GM18511 (cell line): ENCODE data around the gene CWC27.

ENCODE experiments used
- ATAC-seq: cut with Tn5 transposase; IDR thresholded peaks from one replicate; pipeline ENCODE4 v1.9.1; 2021; ENCODE audit warnings: mild to moderate bottlenecking, moderate library complexity; ENCODE audit not compliant: unreplicated experiment

The CWC27 gene

DNA sequence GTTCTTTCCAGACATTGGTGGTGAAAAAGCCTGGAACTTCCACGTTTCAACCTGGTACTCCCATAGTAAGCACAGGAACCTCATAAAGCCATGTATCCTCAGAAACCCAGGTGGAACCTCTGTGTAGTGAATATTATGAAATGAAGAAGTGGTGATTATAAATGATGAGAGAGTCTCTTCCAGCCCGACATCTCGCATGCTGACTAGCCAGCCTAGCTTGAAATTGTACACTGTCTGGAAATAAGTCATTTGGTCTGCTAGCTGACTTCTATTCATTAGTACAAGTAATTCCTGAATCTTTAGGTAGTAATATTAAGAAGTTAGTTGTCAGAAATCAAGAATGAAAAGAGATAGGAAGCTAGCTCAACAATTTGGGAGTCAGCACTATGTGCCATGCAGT is 203.3 kb downstream of the CWC27 start:
- ATAC-seq: no peak

DNA sequence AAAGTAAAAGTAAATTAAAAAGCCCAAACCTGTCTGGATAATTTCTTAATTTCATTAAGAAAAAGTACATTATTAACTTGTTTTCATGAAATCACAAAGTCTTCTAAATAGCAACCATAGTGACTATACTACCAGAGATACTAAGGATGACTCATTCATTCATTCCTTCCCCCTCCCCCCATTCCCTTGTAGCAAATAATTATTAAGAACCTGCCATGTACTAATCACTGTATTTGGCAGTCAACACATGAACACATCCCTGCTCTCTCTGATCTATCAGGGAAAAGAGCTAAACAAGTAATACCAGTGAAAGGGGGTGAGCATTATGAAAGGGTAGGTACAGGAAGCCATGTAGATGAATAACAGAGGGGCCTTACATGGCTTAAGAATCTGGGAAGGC is 203.9 kb downstream of the CWC27 start:
- ATAC-seq: no peak

DNA sequence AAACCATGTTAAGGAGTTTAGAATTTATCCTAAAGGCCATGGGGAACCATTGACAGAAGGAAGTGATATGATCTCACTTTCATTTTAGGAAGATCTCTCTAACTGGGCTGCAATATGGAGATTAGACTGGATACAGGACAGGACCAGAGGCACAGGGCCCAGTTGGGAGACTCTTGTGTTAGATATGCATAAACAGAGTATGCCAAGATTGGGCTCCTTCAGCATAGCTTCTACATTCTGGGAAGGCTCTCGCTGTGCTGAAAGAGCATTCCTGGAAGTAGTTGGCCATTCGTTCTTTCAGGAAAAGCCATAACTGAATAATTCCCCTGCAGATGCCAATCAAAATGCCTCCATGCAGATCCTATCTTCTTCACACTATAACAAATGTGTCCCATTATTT is 204.5 kb downstream of the CWC27 start:
- ATAC-seq: no peak

DNA sequence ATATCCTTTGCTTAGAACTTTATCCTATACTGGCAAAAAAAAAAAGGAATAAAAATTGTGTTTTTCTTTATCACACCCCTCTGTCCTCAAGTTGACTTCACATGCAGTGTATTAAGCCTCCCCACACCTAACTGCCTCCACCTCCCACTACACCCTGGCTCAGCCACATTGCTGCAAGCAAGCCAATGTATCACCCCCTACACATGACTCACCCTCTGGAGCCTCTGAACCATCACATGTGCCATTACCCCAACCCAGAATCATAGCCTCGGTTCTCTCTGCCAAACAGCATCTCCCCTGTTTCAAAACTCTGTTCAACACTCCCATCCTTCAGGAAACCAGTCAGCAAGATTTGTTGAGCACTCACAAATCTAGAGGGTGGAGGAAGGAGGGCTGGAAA is 209.0 kb downstream of the CWC27 start:
- ATAC-seq: no peak

DNA sequence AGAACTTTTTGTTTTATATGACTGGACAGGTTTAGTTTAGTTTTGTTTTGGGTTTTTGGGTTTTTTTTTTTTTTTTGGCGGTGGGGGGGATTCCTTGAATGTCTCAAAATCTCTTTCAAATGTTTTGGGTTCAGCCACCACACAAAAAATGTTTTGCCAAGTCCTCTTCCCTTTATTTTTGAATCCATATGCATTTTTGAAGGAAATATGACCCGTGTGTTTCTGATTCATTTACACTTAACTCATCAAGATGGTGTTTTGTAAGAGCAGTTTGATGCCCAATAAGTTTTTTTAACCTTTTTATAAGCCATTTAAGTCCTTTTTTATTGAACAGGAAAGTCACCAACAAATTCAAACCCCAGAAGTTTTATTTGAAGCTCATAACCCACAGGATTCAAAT is 209.8 kb downstream of the CWC27 start:
- ATAC-seq: no peak

DNA sequence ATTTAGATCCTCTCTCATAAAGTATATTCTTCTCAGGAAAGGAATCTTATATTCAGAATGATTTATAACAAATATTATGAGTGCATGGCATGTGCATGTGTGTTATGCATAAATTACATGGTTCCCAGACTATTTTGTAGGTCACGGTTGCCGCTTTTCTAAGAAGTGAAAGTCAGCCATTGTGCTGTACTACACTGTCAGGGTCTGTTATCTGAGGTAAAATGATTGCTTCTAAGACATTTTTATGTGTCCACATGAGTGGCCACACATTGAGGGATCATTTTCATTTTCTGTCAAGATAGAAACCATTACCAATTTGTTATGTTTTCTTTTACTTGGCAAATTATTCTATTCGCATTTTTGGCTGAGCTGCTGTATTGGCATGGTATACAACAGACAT is 210.8 kb downstream of the CWC27 start:
- ATAC-seq: no peak

DNA sequence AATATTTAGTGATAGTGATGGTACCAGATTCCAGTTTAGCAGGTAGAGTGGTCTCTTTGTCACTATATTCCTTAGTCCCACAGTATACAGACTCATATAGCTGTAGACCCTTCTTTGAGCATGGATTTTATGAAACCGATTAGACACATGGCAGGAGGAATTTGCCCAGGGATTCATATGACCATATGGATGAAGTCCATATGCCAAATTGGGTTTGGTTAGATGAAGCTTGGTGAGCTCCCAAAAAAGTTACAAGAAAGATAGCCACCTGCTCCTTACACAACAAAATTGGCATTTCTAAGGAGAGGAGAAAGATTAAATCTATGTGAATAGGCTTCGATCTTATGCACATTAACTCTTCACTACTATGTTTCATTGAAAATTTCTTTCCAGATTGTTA is 211.4 kb downstream of the CWC27 start:
- ATAC-seq: no peak

DNA sequence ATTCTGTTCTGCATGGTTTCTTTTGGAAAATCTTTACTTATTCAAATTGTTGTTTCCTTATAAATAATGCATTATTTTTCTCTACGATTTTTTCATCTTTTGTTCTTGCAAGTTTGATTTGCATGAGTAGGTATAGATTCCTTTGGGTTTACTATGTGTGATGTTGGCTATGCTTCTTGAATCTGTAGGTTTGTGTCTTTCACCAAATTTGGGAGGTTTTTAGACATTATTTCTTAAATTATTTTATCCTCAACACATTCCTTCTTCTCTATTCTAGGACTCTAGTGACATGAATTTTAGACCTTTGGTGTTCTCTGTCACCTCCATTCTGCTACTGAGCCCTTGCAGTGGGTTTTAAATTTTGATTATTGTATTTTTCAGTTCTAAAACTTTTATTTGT is 219.0 kb downstream of the CWC27 start:
- no peak for ATAC-seq

DNA sequence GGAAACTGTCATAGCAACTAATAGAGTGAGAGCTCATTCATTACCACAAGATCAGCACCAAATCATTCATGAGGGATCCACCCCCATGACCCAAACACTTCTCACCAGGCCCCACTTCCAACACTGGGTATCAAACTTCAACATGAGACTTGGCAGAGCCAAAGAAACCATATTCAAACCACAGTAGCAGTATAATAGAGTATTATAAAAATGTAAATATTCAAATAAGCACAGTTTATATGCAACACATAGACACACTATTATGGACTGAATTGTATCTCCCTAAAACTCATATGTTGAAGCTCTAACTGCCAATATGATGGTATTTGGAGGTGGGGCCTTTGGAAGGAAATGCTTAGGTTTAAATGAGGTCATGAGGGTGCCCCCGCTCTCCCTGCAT is 240.5 kb downstream of the CWC27 start:
- ATAC-seq: no peak

DNA sequence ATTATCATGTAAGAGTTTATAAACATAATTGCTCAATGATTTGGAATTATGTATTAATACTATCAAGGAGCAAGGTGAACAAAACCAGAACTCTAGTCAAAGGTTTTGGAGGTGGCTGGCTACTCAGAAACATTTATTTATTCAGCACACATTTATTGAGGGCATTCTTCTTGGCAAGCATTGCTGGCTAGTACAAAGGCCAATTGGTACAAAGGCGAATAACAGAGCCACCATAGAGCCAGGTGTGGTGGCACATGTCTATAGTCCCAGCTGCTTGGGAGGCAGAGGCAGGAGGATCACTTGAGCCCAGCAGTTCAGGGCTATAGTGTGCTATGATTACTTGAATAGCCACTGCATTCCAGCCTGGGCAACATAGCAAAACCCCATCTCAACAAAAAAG is 242.1 kb downstream of the CWC27 start:
- ATAC-seq: no peak

DNA sequence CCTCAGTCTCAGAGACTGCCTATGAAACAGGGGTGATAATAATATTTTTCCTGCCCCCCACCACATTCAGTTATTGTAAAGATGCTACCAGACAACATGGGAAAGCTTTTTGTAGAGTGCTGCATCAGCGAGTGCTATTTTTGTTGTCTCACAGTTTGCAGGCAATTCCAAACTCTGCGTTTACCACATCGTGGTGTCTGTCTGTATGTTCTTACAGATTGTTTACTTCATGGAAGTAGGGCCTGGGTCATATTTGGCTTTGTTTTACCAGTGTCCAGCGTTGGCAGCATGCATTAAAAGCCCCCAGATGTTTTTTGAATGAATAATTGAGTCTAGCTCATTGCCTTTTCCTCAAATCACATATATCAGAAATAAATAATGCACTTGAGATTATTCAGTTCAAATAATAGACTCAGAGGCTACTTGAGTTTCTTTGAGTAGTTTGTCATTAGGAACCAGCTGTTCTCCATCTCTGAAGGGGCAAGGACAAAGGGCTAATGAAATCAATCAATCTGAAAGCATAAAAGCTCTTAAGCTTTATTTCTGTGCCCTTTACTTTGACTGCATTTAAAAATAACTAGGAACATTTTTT is 243.7 kb downstream of the CWC27 start:
- no peak for ATAC-seq

DNA sequence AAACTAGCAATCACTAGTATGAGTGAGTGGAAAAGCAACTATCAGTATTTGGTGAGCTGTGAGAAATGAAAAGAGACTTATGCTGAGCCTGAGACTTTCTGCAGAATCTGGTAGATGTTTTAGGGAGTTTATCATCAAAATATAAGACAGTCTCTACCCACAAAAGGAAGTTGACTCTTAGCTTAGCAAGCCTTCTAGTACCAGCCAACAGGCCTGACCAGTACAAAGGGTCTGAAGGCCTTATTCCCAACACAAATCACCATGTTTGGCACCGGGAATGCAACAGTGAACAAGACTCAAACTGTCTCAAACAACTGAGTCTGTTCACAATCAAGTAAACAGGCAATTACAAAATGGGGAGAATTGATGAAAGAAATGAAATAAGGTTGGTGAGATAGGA is 244.4 kb downstream of the CWC27 start:
- ATAC-seq: no peak

DNA sequence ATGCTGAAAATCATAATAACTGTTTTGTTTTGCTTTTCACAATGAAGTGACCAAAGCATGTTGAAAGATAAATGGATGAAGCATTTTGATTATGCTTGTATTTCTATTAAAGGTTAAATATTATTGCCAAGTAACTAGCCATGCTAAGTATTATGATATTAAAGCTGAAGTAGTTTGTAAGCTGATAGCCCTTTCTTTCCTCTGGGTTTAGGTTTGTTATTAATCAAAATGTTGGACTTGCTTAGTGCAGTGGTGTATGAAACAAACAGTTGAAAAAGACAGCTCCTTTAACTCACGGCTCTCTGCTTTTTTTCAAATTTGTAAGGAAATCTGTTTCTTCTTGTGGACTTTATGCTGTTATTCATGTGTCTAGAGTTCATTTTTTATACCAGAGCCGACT is 246.0 kb downstream of the CWC27 start:
- no peak for ATAC-seq

DNA sequence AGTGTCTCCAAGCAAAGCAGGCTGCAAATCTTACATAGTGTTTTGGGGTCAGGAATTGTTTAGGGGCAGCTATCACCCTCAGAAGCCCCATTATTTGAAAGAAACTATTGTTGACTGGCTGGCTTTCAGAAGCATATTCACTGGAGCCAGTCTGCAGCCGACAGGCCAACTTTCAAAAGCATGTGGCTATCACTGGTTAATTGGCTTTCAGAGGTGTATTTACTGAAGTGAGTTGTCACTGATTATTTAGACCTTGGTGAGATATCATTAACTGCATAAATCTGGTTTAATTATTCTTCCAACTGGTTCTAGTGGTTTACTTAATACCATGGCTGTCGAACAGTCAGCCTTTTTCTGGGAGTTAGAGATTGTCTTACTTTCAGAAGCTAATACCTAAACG is 247.0 kb downstream of the CWC27 start:
- no peak for ATAC-seq

DNA sequence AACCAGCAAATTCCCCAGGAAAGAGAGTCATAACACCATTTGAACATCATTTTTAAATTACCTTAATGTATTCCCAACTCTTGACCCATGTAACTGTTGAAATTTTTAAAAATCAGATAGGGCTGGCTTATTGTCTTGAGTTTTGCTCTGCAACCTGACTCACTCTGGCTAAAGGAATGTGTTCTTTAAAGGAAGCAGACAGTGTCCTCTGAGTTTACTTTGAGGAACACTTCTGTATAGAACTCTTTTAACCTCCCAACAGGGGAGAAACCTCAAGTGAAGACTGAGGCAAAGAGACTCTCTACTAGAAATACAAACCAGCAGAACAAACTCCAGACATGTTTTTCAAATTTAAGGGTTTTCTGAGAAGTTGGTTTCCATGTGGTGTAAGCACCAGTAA is 248.9 kb downstream of the CWC27 start:
- ATAC-seq: no peak

DNA sequence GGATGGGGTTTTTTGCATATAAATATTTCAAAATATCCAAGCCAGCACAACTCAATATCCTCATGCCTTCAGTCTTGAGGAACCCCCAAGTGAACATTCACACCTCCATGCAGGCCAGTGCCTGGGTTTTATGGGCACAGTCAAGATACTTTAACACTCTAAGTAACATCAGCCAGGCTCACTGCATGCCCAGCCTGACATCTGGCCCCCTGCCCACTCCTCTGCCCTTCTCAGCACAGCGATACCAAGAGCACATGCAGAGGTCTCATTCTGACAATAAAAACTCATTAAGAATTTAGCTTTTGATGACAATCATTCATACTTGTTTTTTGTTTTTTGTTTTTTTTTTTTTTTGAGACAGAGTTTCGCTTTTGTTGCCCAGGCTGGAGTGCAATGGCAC is 250.0 kb downstream of the CWC27 start:
- no peak for ATAC-seq

DNA sequence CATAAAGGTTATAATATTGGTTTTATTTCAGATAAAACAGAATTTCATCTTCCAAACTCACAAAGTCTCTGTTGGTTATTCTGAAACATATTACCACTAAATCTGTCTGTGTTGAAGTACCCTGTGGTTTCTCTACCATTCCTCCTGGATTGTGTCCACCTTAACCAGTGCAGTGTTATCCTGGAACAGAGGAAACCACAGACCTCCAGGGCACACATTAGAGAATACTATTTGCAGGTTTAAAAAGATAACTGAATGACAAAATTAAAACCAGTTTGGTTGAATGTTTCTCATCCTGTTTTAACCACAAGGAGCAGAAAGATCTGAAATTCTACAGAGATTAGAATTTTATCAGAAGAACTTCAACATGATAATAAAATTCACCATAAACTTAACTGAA is 251.8 kb downstream of the CWC27 start:
- ATAC-seq: no peak

DNA sequence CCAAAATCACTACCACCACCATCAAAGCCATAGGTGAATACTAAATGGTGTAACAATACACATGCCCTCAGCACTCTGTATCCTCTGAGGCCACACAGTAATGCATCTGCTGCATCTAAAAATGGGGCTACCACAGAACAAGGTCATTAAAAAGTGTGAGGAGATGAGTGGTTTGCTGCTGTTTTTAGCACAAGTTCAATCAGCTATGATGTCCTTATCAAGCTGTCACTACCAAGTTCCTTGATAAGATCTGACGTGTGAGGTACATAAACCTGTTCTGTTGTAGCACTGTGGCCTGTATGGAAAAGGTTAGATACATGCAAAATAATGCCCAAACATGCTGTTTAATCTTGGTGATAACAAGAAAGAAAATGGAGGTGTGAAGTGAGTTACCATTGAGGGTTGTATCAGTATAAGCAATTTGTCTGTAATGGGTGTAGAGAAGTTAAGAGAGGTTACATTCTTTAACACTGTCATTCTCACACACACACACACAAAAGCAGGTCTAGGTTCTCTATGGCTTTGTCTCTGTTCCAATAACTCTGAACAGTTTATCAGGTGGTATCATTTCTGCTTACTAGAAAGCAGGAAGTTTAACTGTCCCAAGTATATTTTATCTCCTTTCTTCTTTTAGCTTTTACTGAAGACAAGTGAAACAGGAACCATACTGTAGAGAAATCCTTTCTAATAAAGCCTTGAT is 252.9 kb downstream of the CWC27 start:
- peak; percentile 65 for ATAC-seq

DNA sequence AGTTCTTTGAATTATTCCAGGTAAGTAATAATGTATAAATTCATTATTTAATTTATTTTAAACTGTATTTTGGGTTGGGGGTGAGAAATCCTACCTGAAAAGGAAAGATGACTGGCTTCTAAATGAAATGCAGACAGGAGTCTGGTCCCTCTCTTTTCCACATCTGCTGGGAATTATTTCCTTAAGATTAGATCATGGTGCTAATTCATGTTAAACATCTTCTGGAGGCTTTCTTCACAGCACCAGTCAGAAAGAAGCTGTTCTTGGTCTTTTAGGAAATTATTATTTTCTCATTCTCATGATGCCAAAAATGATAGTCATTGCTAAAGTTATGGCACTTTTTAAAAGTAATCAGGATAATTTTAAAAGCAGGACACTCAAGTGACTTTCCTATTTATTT is 254.2 kb downstream of the CWC27 start:
- ATAC-seq: no peak

DNA sequence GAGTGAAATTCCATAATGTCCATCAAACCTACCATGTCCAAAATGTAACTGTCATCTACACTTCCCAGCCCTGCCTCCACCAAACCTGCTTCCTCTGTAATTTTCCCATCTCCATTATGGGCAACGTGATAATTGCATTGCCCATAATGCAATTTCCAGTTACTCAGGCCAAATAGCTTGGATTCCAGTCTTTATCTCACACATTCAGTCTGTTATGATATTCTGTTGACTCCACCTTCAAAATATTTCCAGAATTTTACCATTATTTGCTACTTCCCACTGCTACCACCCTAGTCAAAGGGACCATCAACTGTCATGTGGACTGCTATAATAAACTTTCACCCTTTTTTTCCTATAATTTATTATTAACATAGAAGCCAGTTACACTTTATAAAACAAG is 256.0 kb downstream of the CWC27 start:
- no peak for ATAC-seq

DNA sequence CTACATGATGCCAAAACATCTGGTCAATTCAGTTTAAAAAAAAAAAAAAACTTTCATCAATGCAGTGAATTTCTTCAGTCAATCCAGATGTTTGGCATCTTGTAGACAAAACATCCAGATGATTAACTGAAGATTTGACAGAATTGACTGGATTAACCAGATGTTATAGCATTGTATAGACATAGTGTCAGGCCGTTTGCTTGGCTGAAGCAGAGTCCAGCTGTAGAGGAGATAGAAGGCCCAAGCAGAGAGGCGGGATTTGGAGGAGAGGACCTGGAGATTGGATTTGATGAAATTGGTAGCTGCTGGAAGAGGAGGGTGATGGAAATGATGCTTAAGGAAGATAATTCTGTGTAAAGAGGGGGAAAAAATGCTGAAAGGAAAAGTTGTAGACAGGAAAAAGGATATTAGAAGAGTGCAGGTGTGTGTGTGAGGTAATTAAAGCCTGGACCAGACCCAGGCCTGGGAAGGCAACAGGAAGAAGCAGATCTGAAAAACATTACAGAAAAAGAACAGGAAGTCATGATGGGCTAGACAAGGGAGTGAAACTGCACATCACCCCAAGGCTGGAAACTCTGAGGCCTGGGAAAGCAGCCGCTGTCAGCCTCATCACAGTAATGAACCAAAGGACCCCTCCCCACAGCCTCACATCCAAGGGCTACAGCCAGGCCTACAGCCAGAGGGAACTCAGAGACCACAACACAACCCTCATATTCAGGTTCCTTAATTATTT is 258.3 kb downstream of the CWC27 start:
- ATAC-seq: peak; percentile 86

DNA sequence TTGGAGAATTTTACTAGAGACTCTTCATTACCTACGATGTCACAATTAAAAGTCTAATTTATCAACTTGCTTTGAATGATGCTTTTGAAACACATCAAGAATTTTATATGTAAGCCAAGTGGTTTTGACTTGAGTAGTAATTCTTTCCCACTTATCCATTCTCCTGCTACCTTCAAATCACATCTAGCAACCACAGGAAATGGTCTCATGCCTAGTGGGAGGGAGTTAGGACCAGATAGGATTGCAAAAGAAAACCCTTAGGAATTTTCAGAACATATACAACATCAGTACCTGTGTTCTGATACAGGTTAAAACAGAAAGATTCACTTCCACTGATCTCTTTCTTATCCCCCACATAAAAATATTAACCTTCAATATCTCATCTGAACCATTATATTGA is 260.4 kb downstream of the CWC27 start:
- no peak for ATAC-seq
